ENCODE results near the gene ERCC1. TPM values are rescaled to one million over a fixed set of nuclear protein-coding genes. Genes with fewer than 3 reads are reported as not detected.

The ERCC1 gene
- total and polyA plus RNA-seq, 4 donors, result 19.2 to 28.7 (median 22.0) TPM

DNA sequence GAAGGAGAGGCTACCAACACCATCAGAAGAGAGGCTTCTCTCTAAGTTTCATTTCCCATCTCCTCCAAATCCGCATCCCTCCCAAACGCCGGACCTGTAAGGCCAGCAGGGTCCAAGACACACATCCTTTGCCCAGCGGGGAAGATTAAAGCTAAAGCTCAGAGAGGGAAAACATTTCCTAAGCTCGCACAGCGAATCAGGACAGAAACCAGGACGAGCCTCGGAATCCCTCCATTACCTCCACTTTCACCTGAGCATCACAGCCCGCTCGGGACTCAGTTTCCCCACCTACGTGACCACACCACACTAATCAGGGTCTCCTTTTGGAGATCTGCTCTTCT is 43.4 kb upstream of the ERCC1 start:
- TF ChIP-seq TAF1 (conservative IDR thresholded peaks at IDR 0.05), result no peak
- TF ChIP-seq FOXA2 (IDR thresholded peaks at IDR 0.05), result no peak
- TF ChIP-seq FOXA1 (IDR thresholded peaks at IDR 0.05), result no peak
- TF ChIP-seq, protein P1, sequence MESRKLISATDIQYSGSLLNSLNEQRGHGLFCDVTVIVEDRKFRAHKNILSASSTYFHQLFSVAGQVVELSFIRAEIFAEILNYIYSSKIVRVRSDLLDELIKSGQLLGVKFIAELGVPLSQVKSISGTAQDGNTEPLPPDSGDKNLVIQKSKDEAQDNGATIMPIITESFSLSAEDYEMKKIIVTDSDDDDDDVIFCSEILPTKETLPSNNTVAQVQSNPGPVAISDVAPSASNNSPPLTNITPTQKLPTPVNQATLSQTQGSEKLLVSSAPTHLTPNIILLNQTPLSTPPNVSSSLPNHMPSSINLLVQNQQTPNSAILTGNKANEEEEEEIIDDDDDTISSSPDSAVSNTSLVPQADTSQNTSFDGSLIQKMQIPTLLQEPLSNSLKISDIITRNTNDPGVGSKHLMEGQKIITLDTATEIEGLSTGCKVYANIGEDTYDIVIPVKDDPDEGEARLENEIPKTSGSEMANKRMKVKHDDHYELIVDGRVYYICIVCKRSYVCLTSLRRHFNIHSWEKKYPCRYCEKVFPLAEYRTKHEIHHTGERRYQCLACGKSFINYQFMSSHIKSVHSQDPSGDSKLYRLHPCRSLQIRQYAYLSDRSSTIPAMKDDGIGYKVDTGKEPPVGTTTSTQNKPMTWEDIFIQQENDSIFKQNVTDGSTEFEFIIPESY (IDR thresholded peaks at IDR 0.05), result no peak
- TF ChIP-seq, protein P2, sequence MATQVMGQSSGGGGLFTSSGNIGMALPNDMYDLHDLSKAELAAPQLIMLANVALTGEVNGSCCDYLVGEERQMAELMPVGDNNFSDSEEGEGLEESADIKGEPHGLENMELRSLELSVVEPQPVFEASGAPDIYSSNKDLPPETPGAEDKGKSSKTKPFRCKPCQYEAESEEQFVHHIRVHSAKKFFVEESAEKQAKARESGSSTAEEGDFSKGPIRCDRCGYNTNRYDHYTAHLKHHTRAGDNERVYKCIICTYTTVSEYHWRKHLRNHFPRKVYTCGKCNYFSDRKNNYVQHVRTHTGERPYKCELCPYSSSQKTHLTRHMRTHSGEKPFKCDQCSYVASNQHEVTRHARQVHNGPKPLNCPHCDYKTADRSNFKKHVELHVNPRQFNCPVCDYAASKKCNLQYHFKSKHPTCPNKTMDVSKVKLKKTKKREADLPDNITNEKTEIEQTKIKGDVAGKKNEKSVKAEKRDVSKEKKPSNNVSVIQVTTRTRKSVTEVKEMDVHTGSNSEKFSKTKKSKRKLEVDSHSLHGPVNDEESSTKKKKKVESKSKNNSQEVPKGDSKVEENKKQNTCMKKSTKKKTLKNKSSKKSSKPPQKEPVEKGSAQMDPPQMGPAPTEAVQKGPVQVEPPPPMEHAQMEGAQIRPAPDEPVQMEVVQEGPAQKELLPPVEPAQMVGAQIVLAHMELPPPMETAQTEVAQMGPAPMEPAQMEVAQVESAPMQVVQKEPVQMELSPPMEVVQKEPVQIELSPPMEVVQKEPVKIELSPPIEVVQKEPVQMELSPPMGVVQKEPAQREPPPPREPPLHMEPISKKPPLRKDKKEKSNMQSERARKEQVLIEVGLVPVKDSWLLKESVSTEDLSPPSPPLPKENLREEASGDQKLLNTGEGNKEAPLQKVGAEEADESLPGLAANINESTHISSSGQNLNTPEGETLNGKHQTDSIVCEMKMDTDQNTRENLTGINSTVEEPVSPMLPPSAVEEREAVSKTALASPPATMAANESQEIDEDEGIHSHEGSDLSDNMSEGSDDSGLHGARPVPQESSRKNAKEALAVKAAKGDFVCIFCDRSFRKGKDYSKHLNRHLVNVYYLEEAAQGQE (IDR thresholded peaks at IDR 0.05), result no peak
- no peak for TF ChIP-seq RAD21 (IDR thresholded peaks at IDR 0.05)
- TF ChIP-seq, protein P3, sequence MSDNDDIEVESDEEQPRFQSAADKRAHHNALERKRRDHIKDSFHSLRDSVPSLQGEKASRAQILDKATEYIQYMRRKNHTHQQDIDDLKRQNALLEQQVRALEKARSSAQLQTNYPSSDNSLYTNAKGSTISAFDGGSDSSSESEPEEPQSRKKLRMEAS (IDR thresholded peaks at IDR 0.05), result no peak
- TF ChIP-seq HNF4A (conservative IDR thresholded peaks at IDR 0.05), result no peak
- no peak for TF ChIP-seq JUND (IDR thresholded peaks at IDR 0.05)
- TF ChIP-seq RXRA (IDR thresholded peaks at IDR 0.05), result no peak
- TF ChIP-seq, protein P4, sequence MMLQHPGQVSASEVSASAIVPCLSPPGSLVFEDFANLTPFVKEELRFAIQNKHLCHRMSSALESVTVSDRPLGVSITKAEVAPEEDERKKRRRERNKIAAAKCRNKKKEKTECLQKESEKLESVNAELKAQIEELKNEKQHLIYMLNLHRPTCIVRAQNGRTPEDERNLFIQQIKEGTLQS (IDR thresholded peaks at IDR 0.05), result no peak
- no peak for TF ChIP-seq NR2F2 (IDR thresholded peaks at IDR 0.05)
- TF ChIP-seq, protein P5, sequence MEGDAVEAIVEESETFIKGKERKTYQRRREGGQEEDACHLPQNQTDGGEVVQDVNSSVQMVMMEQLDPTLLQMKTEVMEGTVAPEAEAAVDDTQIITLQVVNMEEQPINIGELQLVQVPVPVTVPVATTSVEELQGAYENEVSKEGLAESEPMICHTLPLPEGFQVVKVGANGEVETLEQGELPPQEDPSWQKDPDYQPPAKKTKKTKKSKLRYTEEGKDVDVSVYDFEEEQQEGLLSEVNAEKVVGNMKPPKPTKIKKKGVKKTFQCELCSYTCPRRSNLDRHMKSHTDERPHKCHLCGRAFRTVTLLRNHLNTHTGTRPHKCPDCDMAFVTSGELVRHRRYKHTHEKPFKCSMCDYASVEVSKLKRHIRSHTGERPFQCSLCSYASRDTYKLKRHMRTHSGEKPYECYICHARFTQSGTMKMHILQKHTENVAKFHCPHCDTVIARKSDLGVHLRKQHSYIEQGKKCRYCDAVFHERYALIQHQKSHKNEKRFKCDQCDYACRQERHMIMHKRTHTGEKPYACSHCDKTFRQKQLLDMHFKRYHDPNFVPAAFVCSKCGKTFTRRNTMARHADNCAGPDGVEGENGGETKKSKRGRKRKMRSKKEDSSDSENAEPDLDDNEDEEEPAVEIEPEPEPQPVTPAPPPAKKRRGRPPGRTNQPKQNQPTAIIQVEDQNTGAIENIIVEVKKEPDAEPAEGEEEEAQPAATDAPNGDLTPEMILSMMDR (IDR thresholded peaks at IDR 0.05; ENCODE audit: low read depth, low read length, missing input control), result no peak
- TF ChIP-seq GABPA (IDR thresholded peaks at IDR 0.05 in 1 of 2, conservative IDR thresholded peaks at IDR 0.05 in 1 of 2), result no peak
- TF ChIP-seq YY1 (IDR thresholded peaks at IDR 0.05), result no peak
- TF ChIP-seq HNF4G (IDR thresholded peaks at IDR 0.05), result no peak
- no peak for TF ChIP-seq SP1 (IDR thresholded peaks at IDR 0.05)
- no peak for TF ChIP-seq EGR1 (IDR thresholded peaks at IDR 0.05; ENCODE audit: low read depth in 2 of 2)
- WGBS, result 2% methylated on average over 11 of the region's 11 CpGs
- H3K27ac ChIP-seq (ENCODE audit: low read depth in 1 of 2, low read length in 2 of 2), result peak overlapping the region; percentile 86 to 92
- peaks cover 8 to 37% (median 19%) of the 10 kb centered on the region in 4 donors for H3K4me1 ChIP-seq (ENCODE audit: control insufficient read depth in 4 of 4, insufficient read depth in 4 of 4, low read length in 3 of 4)
- peak overlapping the region; percentile 29 to 77 for H3K9ac ChIP-seq (ENCODE audit: low read depth in 1 of 2, low read length in 2 of 2)
- DNase-seq (ENCODE audit: low spot score), result no peak
- H3K9me3 ChIP-seq (ENCODE audit: control insufficient read depth in 4 of 4, low read length in 3 of 4), result no peaks in the 10 kb centered on the region
- H3K4me3 ChIP-seq (ENCODE audit: low read depth in 1 of 3, low read length in 3 of 3), result peak overlapping the region in 2 of 3 donors; percentile 27 to 41
- peaks cover 0 to 4% (median 0%) of the 10 kb centered on the region in 4 donors for H3K27me3 ChIP-seq (ENCODE audit: control insufficient read depth in 4 of 4, insufficient read depth in 4 of 4, low read length in 3 of 4)
- no peaks in the 10 kb centered on the region for H3K36me3 ChIP-seq (ENCODE audit: control insufficient read depth in 4 of 4, insufficient read depth in 3 of 4, low read depth in 1 of 4, low read length in 3 of 4)
